Astrocyte (in vitro differentiated cells and primary cell): ENCODE data around the gene STK32B. TPM values are rescaled to one million over a fixed set of nuclear protein-coding genes. Genes with fewer than 3 reads are reported as not detected.

Experiments used
- DNase-seq: peaks from one replicate; pipeline ENCODE4 v3.0.0-alpha.2; 2010; ENCODE audit warnings: low read depth
- FAIRE-seq: peaks from 2 replicates; lab custom pipeline; 2011; peaks lifted over from hg19 to GRCh38; lab: Jason Lieb, UNC
- H2AFZ ChIP-seq: 2 replicates; pipeline ENCODE4 v1.6.0; 2012; ENCODE audit warnings: low read depth, low read length, inconsistent platforms
- H3K27ac ChIP-seq: 2 replicates; pipeline ENCODE4 v1.5.1; 2011; ENCODE audit warnings: low read depth, low read length, inconsistent platforms
- H3K27me3 ChIP-seq: 2 replicates; pipeline ENCODE4 v1.6.0; 2011; ENCODE audit warnings: low read length, inconsistent platforms; ENCODE audit not compliant: insufficient read depth
- H3K36me3 ChIP-seq: 2 replicates; pipeline ENCODE4 v1.5.1; 2011; ENCODE audit warnings: low read length, inconsistent platforms; ENCODE audit not compliant: insufficient read depth
- H3K4me1 ChIP-seq: 2 replicates; pipeline ENCODE4 v1.5.1; 2011; ENCODE audit warnings: low read length, inconsistent platforms; ENCODE audit not compliant: insufficient read depth
- H3K4me2 ChIP-seq: 2 replicates; pipeline ENCODE4 v1.6.0; 2012; ENCODE audit warnings: low read length, inconsistent platforms
- H3K4me3 ChIP-seq: 2 replicates; pipeline ENCODE4 v1.5.1; 2011; ENCODE audit warnings: low read depth, mild to moderate bottlenecking, low read length, inconsistent platforms; ENCODE audit not compliant: insufficient read depth
- H3K79me2 ChIP-seq: 2 replicates; pipeline ENCODE4 v1.6.0; 2012; ENCODE audit warnings: mild to moderate bottlenecking, low read length, inconsistent platforms; ENCODE audit not compliant: insufficient read depth
- H3K9ac ChIP-seq: 2 replicates; pipeline ENCODE4 v1.6.0; 2012; ENCODE audit warnings: mild to moderate bottlenecking, low read length, inconsistent platforms
- H3K9me3 ChIP-seq: 2 replicates; pipeline ENCODE4 v1.5.1; 2012; ENCODE audit warnings: low read depth, mild to moderate bottlenecking, low read length, inconsistent platforms; ENCODE audit not compliant: insufficient read depth
- H4K20me1 ChIP-seq: 2 replicates; pipeline ENCODE4 v1.6.0; 2012; ENCODE audit warnings: low read length, inconsistent platforms; ENCODE audit not compliant: insufficient read depth
- H3K27ac Mint-ChIP-seq: one replicate; pipeline ENCODE4 v1.8.0; 2021; ENCODE audit warnings: mild to moderate bottlenecking, mixed read lengths; ENCODE audit not compliant: unreplicated experiment
- H3K27me3 Mint-ChIP-seq: one replicate; pipeline ENCODE4 v1.8.0; 2021; ENCODE audit warnings: low read depth, mixed read lengths; ENCODE audit not compliant: unreplicated experiment
- H3K36me3 Mint-ChIP-seq: one replicate; pipeline ENCODE4 v1.8.0; 2021; ENCODE audit warnings: low read depth, mixed read lengths; ENCODE audit not compliant: unreplicated experiment
- H3K4me1 Mint-ChIP-seq: one replicate; pipeline ENCODE4 v1.8.0; 2021; ENCODE audit warnings: low read depth, mixed read lengths; ENCODE audit not compliant: unreplicated experiment
- H3K4me3 Mint-ChIP-seq: one replicate; pipeline ENCODE4 v1.8.0; 2021; ENCODE audit warnings: mild to moderate bottlenecking, moderate library complexity, mixed read lengths; ENCODE audit not compliant: unreplicated experiment
- H3K9me3 Mint-ChIP-seq: one replicate; pipeline ENCODE4 v1.8.0; 2021; ENCODE audit warnings: mild to moderate bottlenecking, mixed read lengths; ENCODE audit not compliant: unreplicated experiment
- EZH2 ChIP-seq: IDR thresholded peaks from 2 replicates; pipeline ENCODE4 v1.6.1; 2012; ENCODE audit warnings: mild to moderate bottlenecking, low read length, inconsistent platforms; ENCODE audit not compliant: insufficient read depth
- total RNA-seq: library from RNA; stranded (reverse); gene quantifications from 2 replicates; pipeline ENCODE4 v1.2.1, GENCODE V29; 2021
- TF ChIP-seq, protein P1 (sequence below): IDR thresholded peaks from 2 replicates; pipeline ENCODE4 v1.5.1; 2011; ENCODE audit warnings: low read depth, mild to moderate bottlenecking, inconsistent platforms, low read length, moderate library complexity; ENCODE audit not compliant: insufficient read depth

The STK32B gene
- total RNA-seq, 1 donor from 2014 or later: 2.9 TPM

DNA sequence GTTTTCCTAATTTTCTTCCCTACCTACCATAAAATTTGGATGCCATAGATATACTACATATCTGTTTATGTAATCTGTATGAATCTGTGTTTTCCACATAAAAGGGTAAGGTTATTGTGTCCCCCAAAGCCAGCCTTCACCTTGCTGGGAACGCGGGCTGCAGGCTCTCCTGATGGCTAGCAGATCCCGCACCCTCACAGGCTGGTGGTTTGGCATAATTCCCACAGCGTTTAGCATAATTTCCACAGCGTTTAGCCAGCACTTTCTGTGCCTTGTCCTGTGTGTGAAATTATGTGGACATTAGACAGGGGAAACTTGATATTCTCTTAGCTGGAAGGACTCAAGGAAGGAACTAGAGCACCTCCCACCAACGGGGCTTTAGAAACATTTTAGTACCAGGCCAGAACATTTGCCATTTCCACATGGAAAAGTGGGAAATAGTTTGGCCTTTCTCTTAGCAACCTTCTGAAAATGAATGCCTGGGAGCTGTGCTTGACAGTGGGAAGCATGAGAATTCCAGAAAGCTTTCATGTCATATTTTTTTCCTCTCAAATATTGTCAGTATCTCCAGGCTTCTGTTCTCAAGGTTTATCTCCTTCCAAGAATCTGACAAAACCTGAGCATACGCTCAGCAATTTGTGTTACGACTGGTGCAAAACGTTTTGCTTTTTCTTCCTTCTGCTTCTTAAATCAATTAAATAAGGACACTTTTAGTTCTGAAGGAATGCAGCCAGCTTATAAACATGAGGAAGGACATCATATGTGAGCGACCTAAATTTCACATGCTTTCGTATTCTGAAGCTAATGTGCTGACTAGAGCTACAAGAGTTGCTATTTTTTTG is 67.9 kb downstream of the STK32B start:
- Histone ChIP-seq H3K4me1 (peaks cover 13% of the 10 kb centered on the region), H3K27ac (no peak overlapping the region), H3K9me3 (no peaks in the 10 kb centered on the region), H4K20me1 (no peaks in the 10 kb centered on the region), H3K79me2 (no peaks in the 10 kb centered on the region), H3K27me3 (no peaks in the 10 kb centered on the region), H3K9ac (no peak overlapping the region), H3K4me3 (no peak overlapping the region), H2AFZ (no peak overlapping the region), H3K4me2 (no peak overlapping the region), H3K36me3 (no peaks in the 10 kb centered on the region)
- peaks cover 11% of the 10 kb centered on the region for H3K27me3 Mint-ChIP-seq
- H3K9me3 Mint-ChIP-seq: peaks cover 2% of the 10 kb centered on the region
- H3K27ac Mint-ChIP-seq: no peak overlapping the region
- H3K4me3 Mint-ChIP-seq: no peak overlapping the region
- peaks cover 25% of the 10 kb centered on the region for H3K4me1 Mint-ChIP-seq
- no peak for DNase-seq
- H3K36me3 Mint-ChIP-seq: no peaks in the 10 kb centered on the region
- TF ChIP-seq EZH2: no peak
- TF ChIP-seq, protein P1, sequence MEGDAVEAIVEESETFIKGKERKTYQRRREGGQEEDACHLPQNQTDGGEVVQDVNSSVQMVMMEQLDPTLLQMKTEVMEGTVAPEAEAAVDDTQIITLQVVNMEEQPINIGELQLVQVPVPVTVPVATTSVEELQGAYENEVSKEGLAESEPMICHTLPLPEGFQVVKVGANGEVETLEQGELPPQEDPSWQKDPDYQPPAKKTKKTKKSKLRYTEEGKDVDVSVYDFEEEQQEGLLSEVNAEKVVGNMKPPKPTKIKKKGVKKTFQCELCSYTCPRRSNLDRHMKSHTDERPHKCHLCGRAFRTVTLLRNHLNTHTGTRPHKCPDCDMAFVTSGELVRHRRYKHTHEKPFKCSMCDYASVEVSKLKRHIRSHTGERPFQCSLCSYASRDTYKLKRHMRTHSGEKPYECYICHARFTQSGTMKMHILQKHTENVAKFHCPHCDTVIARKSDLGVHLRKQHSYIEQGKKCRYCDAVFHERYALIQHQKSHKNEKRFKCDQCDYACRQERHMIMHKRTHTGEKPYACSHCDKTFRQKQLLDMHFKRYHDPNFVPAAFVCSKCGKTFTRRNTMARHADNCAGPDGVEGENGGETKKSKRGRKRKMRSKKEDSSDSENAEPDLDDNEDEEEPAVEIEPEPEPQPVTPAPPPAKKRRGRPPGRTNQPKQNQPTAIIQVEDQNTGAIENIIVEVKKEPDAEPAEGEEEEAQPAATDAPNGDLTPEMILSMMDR: no peak
- FAIRE-seq: no peak

DNA sequence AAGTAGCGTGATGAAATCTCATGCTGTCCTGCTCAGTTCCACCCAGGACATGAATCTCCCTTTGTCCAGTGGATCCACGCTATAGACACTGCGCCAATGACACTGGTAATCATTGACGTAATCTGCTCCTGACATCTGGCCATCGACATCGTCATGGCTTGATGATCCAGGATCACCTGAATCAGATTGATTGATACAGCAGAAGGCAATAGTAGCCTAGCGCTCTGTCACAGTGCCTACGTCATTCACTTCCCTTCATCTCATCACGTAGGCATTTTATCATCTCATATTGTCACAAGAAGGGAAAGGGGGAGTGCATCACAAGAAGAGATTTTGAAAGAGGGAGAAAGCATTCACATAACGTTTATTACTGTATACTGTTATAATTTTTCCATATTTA is 68.8 kb downstream of the STK32B start:
- Histone ChIP-seq H3K9me3 (no peaks in the 10 kb centered on the region), H4K20me1 (no peaks in the 10 kb centered on the region), H3K27ac (peak overlapping the region; percentile 13), H3K36me3 (no peaks in the 10 kb centered on the region), H3K79me2 (no peaks in the 10 kb centered on the region), H3K27me3 (no peaks in the 10 kb centered on the region), H3K4me2 (no peak overlapping the region), H3K4me1 (peaks cover 5% of the 10 kb centered on the region), H3K4me3 (no peak overlapping the region), H2AFZ (no peak overlapping the region), H3K9ac (no peak overlapping the region)
- H3K27me3 Mint-ChIP-seq: peaks cover 6% of the 10 kb centered on the region
- DNase-seq (no peak), FAIRE-seq (no peak)
- H3K9me3 Mint-ChIP-seq: peaks cover 2% of the 10 kb centered on the region
- H3K4me1 Mint-ChIP-seq: peaks cover 19% of the 10 kb centered on the region
- H3K4me3 Mint-ChIP-seq: no peak overlapping the region
- TF ChIP-seq EZH2: no peak
- TF ChIP-seq, protein P1: no peak
- H3K36me3 Mint-ChIP-seq: no peaks in the 10 kb centered on the region
- no peak overlapping the region for H3K27ac Mint-ChIP-seq

DNA sequence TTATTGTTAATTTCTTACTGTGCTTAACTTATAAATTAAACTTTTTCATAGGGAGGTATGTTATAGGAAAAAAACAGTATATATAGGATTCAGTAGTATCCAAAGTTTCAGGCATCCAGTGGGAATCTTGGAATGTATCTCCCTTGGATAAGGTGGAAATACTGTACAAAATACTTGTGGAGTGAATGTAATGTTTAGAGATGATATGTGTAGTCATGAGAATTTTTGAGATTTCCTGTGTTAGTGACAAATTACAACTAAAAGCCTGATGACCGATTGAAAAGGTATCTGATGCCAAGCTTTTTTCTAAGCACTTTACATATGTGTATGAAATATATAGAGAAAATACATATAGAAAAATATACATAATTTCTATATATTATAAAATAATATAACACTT is 69.2 kb downstream of the STK32B start:
- Histone ChIP-seq H3K9ac (no peak overlapping the region), H3K9me3 (no peaks in the 10 kb centered on the region), H2AFZ (no peak overlapping the region), H3K4me3 (no peak overlapping the region), H3K4me1 (peaks cover under 1% of the 10 kb centered on the region), H3K4me2 (no peak overlapping the region), H4K20me1 (no peaks in the 10 kb centered on the region), H3K27ac (peak overlapping the region; percentile 13), H3K79me2 (no peaks in the 10 kb centered on the region), H3K27me3 (no peaks in the 10 kb centered on the region), H3K36me3 (no peaks in the 10 kb centered on the region)
- H3K27me3 Mint-ChIP-seq: peaks cover 6% of the 10 kb centered on the region
- DNase-seq: no peak
- H3K4me3 Mint-ChIP-seq: no peak overlapping the region
- H3K4me1 Mint-ChIP-seq: peaks cover 17% of the 10 kb centered on the region
- H3K36me3 Mint-ChIP-seq: no peaks in the 10 kb centered on the region
- no peak overlapping the region for H3K27ac Mint-ChIP-seq
- TF ChIP-seq, protein P1: no peak
- TF ChIP-seq EZH2: no peak
- FAIRE-seq: no peak
- H3K9me3 Mint-ChIP-seq: peaks cover 2% of the 10 kb centered on the region
